K562 (cell line): Measurements from ENCODE around the gene METTL6. TPM values are rescaled to one million over a fixed set of nuclear protein-coding genes. Genes with fewer than 3 reads are reported as not detected.

Experiments used
- CC2D1A ChIP-seq: fragments of 450-650 bp; IDR thresholded peaks from 2 replicates; pipeline ENCODE4 v1.6.1; 2017; ENCODE audit warnings: mild to moderate bottlenecking
- E2F3 ChIP-seq: fragments of 250-450 bp; sonication (Bioruptor Pico); IDR thresholded peaks from 2 replicates; pipeline ENCODE4 v1.4.0; 2020; ENCODE audit warnings: mild to moderate bottlenecking
- EGR1 ChIP-seq: fragments of 450-650 bp; conservative IDR thresholded peaks from 2 replicates; pipeline ENCODE4 v1.6.1; 2017; ENCODE audit warnings: mild to moderate bottlenecking
- ELF1 ChIP-seq: fragments of 200-800 bp; sonication (Bioruptor generic); IDR thresholded peaks from 2 replicates; pipeline ENCODE4 v1.6.1; 2016; ENCODE audit warnings: missing genetic modification characterization, missing compliant biosample characterization
- GATAD2A ChIP-seq: fragments of 450-650 bp; IDR thresholded peaks from 2 replicates; pipeline ENCODE4 v1.6.1; 2017
- HIVEP1 ChIP-seq: fragments of 250-450 bp; sonication (Bioruptor Pico); IDR thresholded peaks from 2 replicates; pipeline ENCODE4 v1.4.0; 2020; ENCODE audit warnings: mild to moderate bottlenecking
- HNRNPL ChIP-seq: fragments of 200-400 bp; formaldehyde crosslinking; IDR thresholded peaks from 2 replicates; pipeline ENCODE4 v1.6.1; 2017; ENCODE audit warnings: low read depth, mild to moderate bottlenecking, low read length
- LCOR ChIP-seq: sonication (generic); formaldehyde crosslinking; IDR thresholded peaks from 2 replicates; pipeline ENCODE4 v1.8.0; 2022; ENCODE audit warnings: mild to moderate bottlenecking, missing genetic modification reagents
- MBD2 ChIP-seq: sonication (generic); IDR thresholded peaks from 2 replicates; pipeline ENCODE4 v1.6.1; 2016; ENCODE audit warnings: low read depth, borderline replicate concordance
- NR3C1 ChIP-seq: sonication (generic); formaldehyde crosslinking; IDR thresholded peaks from 2 replicates; pipeline ENCODE4 v1.8.1; 2022; ENCODE audit warnings: missing genetic modification reagents
- SMAD1 ChIP-seq: fragments of 150-350 bp; IDR thresholded peaks from 2 replicates; pipeline ENCODE4 v1.6.1; 2014; ENCODE audit warnings: low read length, low read depth; ENCODE audit not compliant: partially characterized antibody
- SPI1 ChIP-seq: IDR thresholded peaks from 2 replicates; pipeline ENCODE4 v1.6.1; 2011; ENCODE audit warnings: low read depth, low read length, control low read depth, borderline replicate concordance
- TOE1 ChIP-seq, 2 experiments: fragments of 450-650 bp in 1 of 2; sonication (generic) in 1 of 2; formaldehyde crosslinking in 1 of 2; IDR thresholded peaks; 2 replicates each; pipeline versions ENCODE4 v1.7.1 to v1.8.0; 2016 to 2022; ENCODE audit warnings: borderline replicate concordance in 2 of 2, mild to moderate bottlenecking in 2 of 2, antibody characterized with exemption in 1 of 2, inconsistent platforms in 1 of 2, low read depth in 1 of 2, missing genetic modification reagents in 1 of 2, moderate library complexity in 1 of 2
- TRIM24 ChIP-seq, 2 experiments: fragments of 450-650 bp; IDR thresholded peaks; 2 replicates each; pipeline ENCODE4 v1.6.1; 2016
- ZFP36 ChIP-seq: fragments of 150-350 bp; IDR thresholded peaks from 2 replicates; pipeline ENCODE4 v1.6.1; 2018; ENCODE audit warnings: low read length, low read depth; ENCODE audit not compliant: partially characterized antibody
- ZNF224 ChIP-seq: sonication (generic); formaldehyde crosslinking; IDR thresholded peaks from 2 replicates; pipeline ENCODE4 v1.8.0; 2022; ENCODE audit warnings: mild to moderate bottlenecking, missing genetic modification reagents
- ZNF3 ChIP-seq: fragments of 250-450 bp; sonication (Bioruptor Pico); IDR thresholded peaks from 2 replicates; pipeline ENCODE4 v1.5.0; 2021; ENCODE audit warnings: mild to moderate bottlenecking, moderate library complexity
- ZNF77 ChIP-seq: fragments of 250-450 bp; sonication (Bioruptor Pico); IDR thresholded peaks from 2 replicates; pipeline ENCODE4 v1.5.0; 2020
- polyA plus RNA-seq, 8 experiments: library from polyadenylated mRNA; depleted of rRNA in 4 of 8; stranded (reverse) in 5 of 8; unstranded in 3 of 8; fragments of >200 nt; fragmentation: Nextera tagmentation in 2 of 8; fragmentation: Illumina TruSeq in 1 of 8; extraction: Ambion mirVana in 2 of 8; extraction: Trizol in 1 of 8; gene quantifications; 2 replicates each; pipeline versions ENCODE4 v1.2.1 to v1.2.3, GENCODE V29; 2011 to 2014; ENCODE audit warnings: inconsistent platforms in 1 of 8, missing spikeins in 1 of 8
- total RNA-seq, 7 experiments: library from RNA; depleted of rRNA in 6 of 7; stranded (reverse); fragments of >200 nt in 6 of 7; fragmentation: Illumina TruSeq in 2 of 7; extraction: Trizol in 2 of 7; gene quantifications; 2 replicates each; pipeline versions ENCODE4 v1.2.1 to v1.2.3, GENCODE V29; 2011 to 2021; ENCODE audit warnings: low replicate concordance in 1 of 7
- TF ChIP-seq, protein P1 (sequence below): sonication (generic); IDR thresholded peaks from 2 replicates; pipeline ENCODE4 v1.6.1; 2016
- TF ChIP-seq, protein P2 (sequence below): fragments of 450-650 bp; IDR thresholded peaks from 2 replicates; pipeline ENCODE4 v1.6.1; 2016; ENCODE audit warnings: antibody characterized with exemption
- TF ChIP-seq, protein P3 (sequence below): sonication (generic); formaldehyde crosslinking; IDR thresholded peaks from 2 replicates; pipeline ENCODE4 v1.8.0; 2023; ENCODE audit warnings: mild to moderate bottlenecking, missing genetic modification reagents
- TF ChIP-seq, protein P4 (sequence below): fragments of 250-450 bp; sonication (Bioruptor Pico); IDR thresholded peaks from 2 replicates; pipeline ENCODE4 v1.8.0; 2022; ENCODE audit warnings: inconsistent platforms, mild to moderate bottlenecking, moderate library complexity, borderline replicate concordance
- TF ChIP-seq, protein P5 (sequence below): fragments of 450-650 bp; formaldehyde crosslinking; IDR thresholded peaks from 2 replicates; pipeline ENCODE4 v1.4.0; 2020; ENCODE audit warnings: mild to moderate bottlenecking, moderate library complexity

Gene METTL6
- total and polyA plus RNA-seq, 9 of the 15 experiments (the other 6 are each of a cell fraction or from before 2014, with no cell fraction given): 18.8 to 61.5 (median 33.9) TPM

DNA sequence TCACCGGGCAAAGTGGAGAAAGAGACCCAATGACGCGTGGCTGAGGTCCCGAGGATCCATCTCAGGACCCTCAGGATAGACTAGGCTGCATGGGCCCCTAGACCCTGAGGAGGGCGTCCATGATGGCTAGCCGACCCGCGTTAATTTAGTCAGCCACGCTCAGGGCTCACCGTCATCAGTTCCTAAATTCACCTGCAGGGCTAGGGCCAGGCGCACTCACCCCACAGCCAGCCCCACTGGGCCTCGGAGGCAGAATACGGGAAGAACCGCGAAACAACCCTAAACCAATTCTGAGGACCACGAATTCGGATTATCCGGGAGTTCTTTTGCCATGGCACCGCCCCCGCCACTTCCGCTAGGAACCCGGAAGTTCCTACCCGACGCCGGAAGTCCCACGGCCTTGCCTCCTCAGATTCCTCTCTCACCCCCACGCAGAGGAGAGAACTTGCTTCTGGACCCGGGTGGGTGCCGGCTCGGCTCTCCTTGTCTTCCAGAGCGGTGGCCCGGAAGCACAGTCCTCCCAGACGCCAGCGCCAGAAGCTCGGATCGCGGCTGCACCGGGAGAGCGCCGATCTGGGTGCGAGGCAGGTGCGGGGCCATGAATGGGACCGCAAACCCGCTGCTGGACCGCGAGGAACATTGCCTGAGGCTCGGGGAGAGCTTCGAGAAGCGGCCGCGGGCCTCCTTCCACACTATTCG, at the start of gene METTL6, which contains the start of gene EAF1 (continued):
- peak; percentile 66; the same call in 1 of the 2 replicates for TF ChIP-seq MBD2
- peak; percentile 36 for TF ChIP-seq ZFP36
- peak; percentile 93 for TF ChIP-seq LCOR (CRISPR knock-in tag)
- TF ChIP-seq TOE1 (IDR thresholded peaks at IDR 0.05; ENCODE audit: borderline replicate concordance): peak; percentile 70
- TF ChIP-seq TOE1 (CRISPR knock-in tag; IDR thresholded peaks at IDR 0.05; ENCODE audit: borderline replicate concordance, low read depth): no peak; the same call in 1 of the 2 replicates
- TF ChIP-seq, protein P1, sequence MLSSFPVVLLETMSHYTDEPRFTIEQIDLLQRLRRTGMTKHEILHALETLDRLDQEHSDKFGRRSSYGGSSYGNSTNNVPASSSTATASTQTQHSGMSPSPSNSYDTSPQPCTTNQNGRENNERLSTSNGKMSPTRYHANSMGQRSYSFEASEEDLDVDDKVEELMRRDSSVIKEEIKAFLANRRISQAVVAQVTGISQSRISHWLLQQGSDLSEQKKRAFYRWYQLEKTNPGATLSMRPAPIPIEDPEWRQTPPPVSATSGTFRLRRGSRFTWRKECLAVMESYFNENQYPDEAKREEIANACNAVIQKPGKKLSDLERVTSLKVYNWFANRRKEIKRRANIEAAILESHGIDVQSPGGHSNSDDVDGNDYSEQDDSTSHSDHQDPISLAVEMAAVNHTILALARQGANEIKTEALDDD: 0 out of 2 replicates have a peak, but pooled peaks have one; percentile 28
- no peak for TF ChIP-seq NR3C1 (CRISPR knock-in tag)
- TF ChIP-seq EGR1: peak; percentile 92
- TF ChIP-seq E2F3 (CRISPR knock-in tag): no peak
- TF ChIP-seq HIVEP1 (CRISPR knock-in tag): 0 out of 2 replicates have a peak, but pooled peaks have one; percentile 17
- peak; percentile 98 for TF ChIP-seq ELF1 (tag)
- TF ChIP-seq, protein P2, sequence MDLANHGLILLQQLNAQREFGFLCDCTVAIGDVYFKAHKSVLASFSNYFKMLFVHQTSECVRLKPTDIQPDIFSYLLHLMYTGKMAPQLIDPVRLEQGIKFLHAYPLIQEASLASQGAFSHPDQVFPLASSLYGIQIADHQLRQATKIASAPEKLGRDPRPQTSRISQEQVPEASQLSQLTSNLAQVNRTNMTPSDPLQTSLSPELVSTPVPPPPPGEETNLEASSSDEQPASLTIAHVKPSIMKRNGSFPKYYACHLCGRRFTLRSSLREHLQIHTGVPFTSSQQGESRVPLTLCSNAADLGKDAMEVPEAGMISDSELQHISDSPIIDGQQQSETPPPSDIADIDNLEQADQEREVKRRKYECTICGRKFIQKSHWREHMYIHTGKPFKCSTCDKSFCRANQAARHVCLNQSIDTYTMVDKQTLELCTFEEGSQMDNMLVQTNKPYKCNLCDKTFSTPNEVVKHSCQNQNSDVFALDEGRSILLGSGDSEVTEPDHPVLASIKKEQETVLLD: no peak
- TF ChIP-seq CC2D1A: peak; percentile 49; the same call in 1 of the 2 replicates
- TF ChIP-seq, protein P3, sequence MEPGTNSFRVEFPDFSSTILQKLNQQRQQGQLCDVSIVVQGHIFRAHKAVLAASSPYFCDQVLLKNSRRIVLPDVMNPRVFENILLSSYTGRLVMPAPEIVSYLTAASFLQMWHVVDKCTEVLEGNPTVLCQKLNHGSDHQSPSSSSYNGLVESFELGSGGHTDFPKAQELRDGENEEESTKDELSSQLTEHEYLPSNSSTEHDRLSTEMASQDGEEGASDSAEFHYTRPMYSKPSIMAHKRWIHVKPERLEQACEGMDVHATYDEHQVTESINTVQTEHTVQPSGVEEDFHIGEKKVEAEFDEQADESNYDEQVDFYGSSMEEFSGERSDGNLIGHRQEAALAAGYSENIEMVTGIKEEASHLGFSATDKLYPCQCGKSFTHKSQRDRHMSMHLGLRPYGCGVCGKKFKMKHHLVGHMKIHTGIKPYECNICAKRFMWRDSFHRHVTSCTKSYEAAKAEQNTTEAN (CRISPR knock-in tag): peak; percentile 23; the same call in 1 of the 2 replicates
- TF ChIP-seq TRIM24 (IDR thresholded peaks at IDR 0.05): peak; percentile 5 to 89; a peak in 2 of 4 replicates
- TF ChIP-seq ZNF224: no peak
- no peak for TF ChIP-seq GATAD2A
- TF ChIP-seq SMAD1: peak; percentile 19
- no peak for TF ChIP-seq ZNF77 (CRISPR knock-in tag)
- TF ChIP-seq, protein P4, sequence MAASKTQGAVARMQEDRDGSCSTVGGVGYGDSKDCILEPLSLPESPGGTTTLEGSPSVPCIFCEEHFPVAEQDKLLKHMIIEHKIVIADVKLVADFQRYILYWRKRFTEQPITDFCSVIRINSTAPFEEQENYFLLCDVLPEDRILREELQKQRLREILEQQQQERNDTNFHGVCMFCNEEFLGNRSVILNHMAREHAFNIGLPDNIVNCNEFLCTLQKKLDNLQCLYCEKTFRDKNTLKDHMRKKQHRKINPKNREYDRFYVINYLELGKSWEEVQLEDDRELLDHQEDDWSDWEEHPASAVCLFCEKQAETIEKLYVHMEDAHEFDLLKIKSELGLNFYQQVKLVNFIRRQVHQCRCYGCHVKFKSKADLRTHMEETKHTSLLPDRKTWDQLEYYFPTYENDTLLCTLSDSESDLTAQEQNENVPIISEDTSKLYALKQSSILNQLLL (CRISPR knock-in tag): no peak
- TF ChIP-seq SPI1: peak; percentile 59; the same call in 1 of the 2 replicates
- no peak for TF ChIP-seq ZNF3 (CRISPR knock-in tag)
- no peak for TF ChIP-seq HNRNPL
- TF ChIP-seq, protein P5, sequence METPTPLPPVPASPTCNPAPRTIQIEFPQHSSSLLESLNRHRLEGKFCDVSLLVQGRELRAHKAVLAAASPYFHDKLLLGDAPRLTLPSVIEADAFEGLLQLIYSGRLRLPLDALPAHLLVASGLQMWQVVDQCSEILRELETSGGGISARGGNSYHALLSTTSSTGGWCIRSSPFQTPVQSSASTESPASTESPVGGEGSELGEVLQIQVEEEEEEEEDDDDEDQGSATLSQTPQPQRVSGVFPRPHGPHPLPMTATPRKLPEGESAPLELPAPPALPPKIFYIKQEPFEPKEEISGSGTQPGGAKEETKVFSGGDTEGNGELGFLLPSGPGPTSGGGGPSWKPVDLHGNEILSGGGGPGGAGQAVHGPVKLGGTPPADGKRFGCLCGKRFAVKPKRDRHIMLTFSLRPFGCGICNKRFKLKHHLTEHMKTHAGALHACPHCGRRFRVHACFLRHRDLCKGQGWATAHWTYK (CRISPR knock-in tag): 0 out of 2 replicates have a peak, but pooled peaks have one; percentile 48
